HepG2 (cell line): ENCODE measurements around the gene ABL2. TPM values are rescaled to one million over a fixed set of nuclear protein-coding genes. Genes with fewer than 3 reads are reported as not detected.

Experiments
- AGO1 ChIP-seq: fragments of 200-400 bp; formaldehyde crosslinking; IDR thresholded peaks from 2 replicates; pipeline ENCODE4 v1.6.1; 2017; ENCODE audit warnings: mild to moderate bottlenecking, low read depth, low read length, moderate library complexity; ENCODE audit not compliant: poor library complexity, severe bottlenecking
- ARNTL ChIP-seq: sonication (generic); formaldehyde crosslinking; IDR thresholded peaks from 2 replicates; pipeline ENCODE4 v1.4.0; 2020; ENCODE audit warnings: mild to moderate bottlenecking, missing genetic modification reagents
- CAMTA2 ChIP-seq: sonication (generic); formaldehyde crosslinking; IDR thresholded peaks from 2 replicates; pipeline ENCODE4 v1.4.0; 2020; ENCODE audit warnings: mild to moderate bottlenecking, missing genetic modification reagents, borderline replicate concordance
- CENPX ChIP-seq: sonication (generic); formaldehyde crosslinking; IDR thresholded peaks from 2 replicates; pipeline ENCODE4 v1.9.0; 2021; ENCODE audit warnings: mild to moderate bottlenecking, missing genetic modification reagents, moderate library complexity
- GATAD2A ChIP-seq: IDR thresholded peaks from 2 replicates; pipeline ENCODE4 v1.6.1; 2016
- GMEB1 ChIP-seq: sonication (generic); formaldehyde crosslinking; IDR thresholded peaks from 2 replicates; pipeline ENCODE4 v1.5.1; 2020; ENCODE audit warnings: missing genetic modification reagents, mild to moderate bottlenecking, borderline replicate concordance
- MXI1 ChIP-seq: IDR thresholded peaks from 3 replicates; pipeline ENCODE4 v1.6.1; 2012; ENCODE audit warnings: low read depth, low read length, inconsistent platforms, borderline replicate concordance
- MYPOP ChIP-seq: sonication (generic); formaldehyde crosslinking; IDR thresholded peaks from 2 replicates; pipeline ENCODE4 v1.8.1; 2023; ENCODE audit warnings: mild to moderate bottlenecking, moderate library complexity, missing genetic modification reagents
- NFYC ChIP-seq: IDR thresholded peaks from 2 replicates; pipeline ENCODE4 v1.6.1; 2016; ENCODE audit warnings: missing genetic modification reagents, missing compliant biosample characterization
- NPAS2 ChIP-seq: sonication (generic); formaldehyde crosslinking; IDR thresholded peaks from 2 replicates; pipeline ENCODE4 v1.8.0; 2022; ENCODE audit warnings: mild to moderate bottlenecking, missing genetic modification reagents, borderline replicate concordance
- NR3C1 ChIP-seq: sonication (generic); formaldehyde crosslinking; IDR thresholded peaks from 2 replicates; pipeline ENCODE4 v1.4.0; 2020; ENCODE audit warnings: missing genetic modification reagents
- PAX8 ChIP-seq: sonication (generic); formaldehyde crosslinking; IDR thresholded peaks from 2 replicates; pipeline ENCODE4 v1.8.0; 2022; ENCODE audit warnings: mild to moderate bottlenecking, missing genetic modification reagents, borderline replicate concordance
- REPIN1 ChIP-seq: sonication (generic); formaldehyde crosslinking; IDR thresholded peaks from 2 replicates; pipeline ENCODE4 v1.8.0; 2022; ENCODE audit warnings: missing genetic modification reagents, low read depth, mild to moderate bottlenecking, borderline replicate concordance
- RNF2 ChIP-seq: fragments of 450-650 bp; conservative IDR thresholded peaks from 2 replicates; pipeline ENCODE4 v1.6.1; 2016; ENCODE audit warnings: low read depth
- RXRB ChIP-seq: IDR thresholded peaks from 2 replicates; pipeline ENCODE4 v1.6.1; 2016; ENCODE audit warnings: borderline replicate concordance, missing genetic modification reagents, missing compliant biosample characterization
- SIN3A ChIP-seq: IDR thresholded peaks from 2 replicates; pipeline ENCODE4 v1.6.1; 2011; ENCODE audit warnings: low read depth, mild to moderate bottlenecking, control low read depth, low read length, borderline replicate concordance
- SNAI1 ChIP-seq: sonication (generic); formaldehyde crosslinking; IDR thresholded peaks from 2 replicates; pipeline ENCODE4 v1.5.0; 2020; ENCODE audit warnings: mild to moderate bottlenecking, missing genetic modification reagents, borderline replicate concordance
- TBL1XR1 ChIP-seq: fragments of 150-350 bp; IDR thresholded peaks from 2 replicates; pipeline ENCODE4 v1.6.1; 2014; ENCODE audit warnings: borderline replicate concordance, low read length; ENCODE audit not compliant: partially characterized antibody
- ZBTB34 ChIP-seq: sonication (generic); formaldehyde crosslinking; IDR thresholded peaks from 2 replicates; pipeline ENCODE4 v1.8.0; 2022; ENCODE audit warnings: mild to moderate bottlenecking, missing genetic modification reagents
- ZFP1 ChIP-seq: IDR thresholded peaks from 2 replicates; pipeline ENCODE4 v1.6.1; 2016
- ZNF235 ChIP-seq: sonication (generic); formaldehyde crosslinking; IDR thresholded peaks from 2 replicates; pipeline ENCODE4 v1.8.1; 2023; ENCODE audit warnings: mild to moderate bottlenecking, missing genetic modification reagents, borderline replicate concordance
- ZNF343 ChIP-seq: sonication (generic); formaldehyde crosslinking; IDR thresholded peaks from 2 replicates; pipeline ENCODE4 v1.4.0; 2020; ENCODE audit warnings: mild to moderate bottlenecking, missing genetic modification reagents
- ZNF431 ChIP-seq: sonication (generic); formaldehyde crosslinking; IDR thresholded peaks from 2 replicates; pipeline ENCODE4 v1.9.0; 2022; ENCODE audit warnings: missing genetic modification reagents, low read depth, mild to moderate bottlenecking, borderline replicate concordance
- ZNF563 ChIP-seq: sonication (generic); formaldehyde crosslinking; IDR thresholded peaks from 2 replicates; pipeline ENCODE4 v1.8.0; 2022; ENCODE audit warnings: mild to moderate bottlenecking, moderate library complexity, missing genetic modification reagents
- ZNF564 ChIP-seq: sonication (generic); formaldehyde crosslinking; IDR thresholded peaks from 2 replicates; pipeline ENCODE4 v1.8.1; 2023; ENCODE audit warnings: mild to moderate bottlenecking, missing genetic modification reagents
- ZNF724P ChIP-seq: sonication (generic); formaldehyde crosslinking; IDR thresholded peaks from 2 replicates; pipeline ENCODE4 v1.8.0; 2022; ENCODE audit warnings: missing genetic modification reagents, borderline replicate concordance
- ZNF776 ChIP-seq: sonication (generic); formaldehyde crosslinking; IDR thresholded peaks from 2 replicates; pipeline ENCODE4 v1.4.0; 2020; ENCODE audit warnings: mild to moderate bottlenecking, missing genetic modification reagents
- polyA plus RNA-seq, 8 experiments: library from polyadenylated mRNA; depleted of rRNA in 3 of 8; stranded (reverse) in 7 of 8; unstranded in 1 of 8; fragments of >200 nt; fragmentation: Illumina TruSeq in 4 of 8; extraction: Trizol in 4 of 8; gene quantifications; 2 replicates each; pipeline versions ENCODE4 v1.2.1 to v1.2.3, GENCODE V29; 2011 to 2016; ENCODE audit warnings: low read depth in 4 of 8, missing spikeins in 1 of 8, mixed read lengths in 1 of 8; ENCODE audit not compliant: insufficient read depth in 1 of 8
- total RNA-seq, 5 experiments: library from RNA; depleted of rRNA; stranded (reverse); fragments of >200 nt; fragmentation: Illumina TruSeq; extraction: Trizol; gene quantifications; 2 replicates each; pipeline ENCODE4 v1.2.3, GENCODE V29; 2016; ENCODE audit warnings: low read depth in 1 of 5

Gene ABL2
- total and polyA plus RNA-seq, 2 of the 13 experiments (the other 11 are each of a cell fraction or from before 2014, with no cell fraction given), result 5.8 to 6.0 TPM

GRCh38 chr1:179104611-179105250, 124.7 kb downstream of the ABL2 start (continued):
- TF ChIP-seq GMEB1 (CRISPR knock-in tag) (0 out of 2 replicates have a peak, but pooled peaks have one; percentile 18), ARNTL (CRISPR knock-in tag) (peak; percentile 62; the same call in 1 of the 2 replicates), PAX8 (CRISPR knock-in tag) (no peak), RXRB (CRISPR knock-in tag) (peak; percentile 95), MXI1 (peak; percentile 61; the same call in 1 of the 3 replicates), NR3C1 (CRISPR knock-in tag) (no peak), TBL1XR1 (no peak), SNAI1 (CRISPR knock-in tag) (no peak), ZNF724P (CRISPR knock-in tag) (no peak), ZNF343 (CRISPR knock-in tag) (no peak), ZNF564 (CRISPR knock-in tag) (no peak), ZNF431 (CRISPR knock-in tag) (no peak), ZBTB34 (CRISPR knock-in tag) (no peak), MYPOP (CRISPR knock-in tag) (no peak), ZNF776 (CRISPR knock-in tag) (no peak), ZNF563 (CRISPR knock-in tag) (no peak), SIN3A (no peak), NFYC (CRISPR knock-in tag) (no peak), RNF2 (no peak), AGO1 (no peak), CAMTA2 (no peak), NPAS2 (CRISPR knock-in tag) (no peak), REPIN1 (CRISPR knock-in tag) (no peak), CENPX (no peak), ZFP1 (CRISPR knock-in tag) (0 out of 2 replicates have a peak, but pooled peaks have one; percentile 56), GATAD2A (CRISPR knock-in tag) (peak; percentile 97), ZNF235 (CRISPR knock-in tag) (no peak)
